PC-9 (cell line): ENCODE results near the gene CIART. TPM values are rescaled to one million over a fixed set of nuclear protein-coding genes. Genes with fewer than 3 reads are reported as not detected.

Experiments used
- BruUV-seq: library from RNA; stranded (reverse); fragments of 400-500 nt; replicated peaks from 2 replicates; lab custom pipeline; 2021; lab: Mats Ljungman, UMichigan
- CTCF ChIA-PET: fragments of 300-600 bp; sonication (Branson Sonifier 250); formaldehyde crosslinking; loops from one replicate; lab custom pipeline; 2022; ENCODE audit warnings: antibody characterized with exemption; lab: Charles Lee
- POLR2A ChIA-PET: fragments of 300-600 bp; sonication (Branson Sonifier 250); formaldehyde crosslinking; loops from one replicate; lab custom pipeline; 2022; ENCODE audit warnings: antibody characterized with exemption; ENCODE audit not compliant: unreplicated experiment; lab: Charles Lee
- DNase-seq, 2 experiments: peaks; one replicate each; pipeline versions ENCODE4 v3.0.0 to v3.0.0-alpha.2; 2015 to 2022; ENCODE audit warnings: mixed read lengths in 1 of 2
- H2AFZ ChIP-seq: fragments of 200-600 bp; sonication (generic); 2 replicates; pipeline ENCODE4 v1.8.1; 2017; ENCODE audit warnings: antibody characterized with exemption
- H3F3A ChIP-seq: fragments of 200-600 bp; sonication (generic); 2 replicates; pipeline ENCODE4 v1.8.1; 2017; ENCODE audit warnings: antibody characterized with exemption, mild to moderate bottlenecking, low read depth; ENCODE audit not compliant: insufficient read depth
- H3K27ac ChIP-seq: fragments of 200-600 bp; sonication (generic); 2 replicates; pipeline ENCODE4 v1.6.1; 2016; ENCODE audit warnings: mixed run types
- H3K27me3 ChIP-seq: fragments of 200-600 bp; sonication (generic); 2 replicates; pipeline ENCODE4 v1.6.1; 2016; ENCODE audit warnings: low read depth, mixed run types; ENCODE audit not compliant: insufficient read depth
- H3K36me3 ChIP-seq: fragments of 200-600 bp; sonication (generic); 2 replicates; pipeline ENCODE4 v1.6.1; 2016; ENCODE audit warnings: low read depth, mixed run types
- H3K4me1 ChIP-seq: fragments of 200-600 bp; sonication (generic); replicated peaks from 2 replicates; pipeline ENCODE4 v1.6.1; 2016; ENCODE audit warnings: mixed run types; ENCODE audit not compliant: insufficient read depth
- H3K4me2 ChIP-seq: fragments of 200-600 bp; sonication (generic); 2 replicates; pipeline ENCODE4 v1.6.1; 2017; ENCODE audit warnings: mixed run types
- H3K4me3 ChIP-seq: fragments of 200-600 bp; sonication (generic); 2 replicates; pipeline ENCODE4 v1.6.1; 2016; ENCODE audit warnings: mixed run types
- H3K79me2 ChIP-seq: fragments of 200-600 bp; sonication (generic); 2 replicates; pipeline ENCODE4 v1.6.1; 2017; ENCODE audit warnings: low read depth, mixed run types
- H3K9me2 ChIP-seq: fragments of 200-600 bp; sonication (generic); 2 replicates; pipeline ENCODE4 v1.8.1; 2017; ENCODE audit warnings: mild to moderate bottlenecking; ENCODE audit not compliant: insufficient read depth
- H3K9me3 ChIP-seq: fragments of 200-600 bp; sonication (generic); 2 replicates; pipeline ENCODE4 v1.8.1; 2016; ENCODE audit warnings: low read depth; ENCODE audit not compliant: insufficient read depth
- H4K20me1 ChIP-seq: fragments of 200-600 bp; sonication (generic); 2 replicates; pipeline ENCODE4 v1.8.1; 2017; ENCODE audit not compliant: insufficient read depth
- EZH2 ChIP-seq: fragments of 200-600 bp; sonication (generic); IDR thresholded peaks from 2 replicates; pipeline ENCODE4 v1.8.0; 2017; ENCODE audit warnings: antibody characterized with exemption, low read depth
- intact Hi-C: fragments of 100-400 bp; cut with micrococcal nuclease; formaldehyde crosslinking; loops from one replicate; pipeline ENCODE4 v1.10.0; 2022; ENCODE audit not compliant: unreplicated experiment
- total RNA-seq: library from RNA; stranded (reverse); gene quantifications from 2 replicates; pipeline ENCODE4 v1.2.3, GENCODE V29; 2021
- TF ChIP-seq, protein P1 (sequence below): fragments of 200-600 bp; sonication (generic); conservative IDR thresholded peaks from 2 replicates; pipeline ENCODE4 v1.6.1; 2017; ENCODE audit warnings: mixed run types, antibody characterized with exemption, mild to moderate bottlenecking, moderate library complexity

CIART gene
- total RNA-seq, 1 experiment from 2014 or later: 16.6 TPM

DNA sequence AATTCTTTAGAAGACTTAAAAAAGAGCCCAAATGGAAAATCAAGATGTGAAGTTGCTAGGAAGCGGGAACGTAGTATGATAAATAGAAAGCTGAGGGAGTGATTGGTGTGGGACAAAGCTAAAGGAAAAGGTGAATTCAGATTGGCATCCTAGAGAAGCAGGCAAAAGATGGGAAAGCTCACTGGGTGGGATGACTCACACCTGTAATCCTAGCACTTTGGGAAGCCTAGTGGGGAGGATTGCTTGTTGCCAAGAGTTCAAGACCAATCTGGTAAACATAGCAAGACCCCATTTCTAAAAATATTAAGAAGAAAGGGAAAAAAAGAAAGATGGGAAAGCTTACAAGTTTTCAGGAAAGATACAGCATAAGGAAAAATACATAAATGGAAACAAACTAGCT, 13.1 kb downstream of the CIART start:
- CTCF ChIA-PET: no interaction called here

DNA sequence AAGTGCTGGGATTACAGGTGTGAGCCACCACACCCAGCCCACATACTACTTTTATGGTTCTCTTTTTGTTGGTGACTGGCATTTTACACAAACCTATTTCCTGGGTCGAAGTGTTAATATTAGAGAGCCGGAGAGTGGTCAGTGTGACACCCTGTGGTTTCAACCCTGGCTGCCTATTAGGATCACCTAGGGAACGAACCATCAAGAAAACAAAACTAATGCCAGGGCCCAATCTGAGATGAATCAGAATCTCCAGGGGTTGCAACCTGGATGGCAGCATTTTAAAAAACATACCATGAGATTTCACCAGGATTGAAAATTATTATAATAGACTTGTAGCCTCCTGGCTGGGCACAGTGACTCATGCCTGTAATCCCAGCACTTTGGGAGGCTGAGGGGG, 17.4 kb downstream of the CIART start:
- peaks cover 40% of the 10 kb centered on the region for H3K36me3 ChIP-seq
- CTCF ChIA-PET: no interaction called here
- no peaks in the 10 kb centered on the region for H3K27me3 ChIP-seq
- intact Hi-C loops: no loop called here
- no peak overlapping the region for H3K4me3 ChIP-seq
- no peak for TF ChIP-seq EZH2
- TF ChIP-seq, protein P1, sequence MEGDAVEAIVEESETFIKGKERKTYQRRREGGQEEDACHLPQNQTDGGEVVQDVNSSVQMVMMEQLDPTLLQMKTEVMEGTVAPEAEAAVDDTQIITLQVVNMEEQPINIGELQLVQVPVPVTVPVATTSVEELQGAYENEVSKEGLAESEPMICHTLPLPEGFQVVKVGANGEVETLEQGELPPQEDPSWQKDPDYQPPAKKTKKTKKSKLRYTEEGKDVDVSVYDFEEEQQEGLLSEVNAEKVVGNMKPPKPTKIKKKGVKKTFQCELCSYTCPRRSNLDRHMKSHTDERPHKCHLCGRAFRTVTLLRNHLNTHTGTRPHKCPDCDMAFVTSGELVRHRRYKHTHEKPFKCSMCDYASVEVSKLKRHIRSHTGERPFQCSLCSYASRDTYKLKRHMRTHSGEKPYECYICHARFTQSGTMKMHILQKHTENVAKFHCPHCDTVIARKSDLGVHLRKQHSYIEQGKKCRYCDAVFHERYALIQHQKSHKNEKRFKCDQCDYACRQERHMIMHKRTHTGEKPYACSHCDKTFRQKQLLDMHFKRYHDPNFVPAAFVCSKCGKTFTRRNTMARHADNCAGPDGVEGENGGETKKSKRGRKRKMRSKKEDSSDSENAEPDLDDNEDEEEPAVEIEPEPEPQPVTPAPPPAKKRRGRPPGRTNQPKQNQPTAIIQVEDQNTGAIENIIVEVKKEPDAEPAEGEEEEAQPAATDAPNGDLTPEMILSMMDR: no peak
- H3K9me3 ChIP-seq: no peaks in the 10 kb centered on the region
- POLR2A ChIA-PET: no interaction called here
- H3K4me1 ChIP-seq: peaks cover 7% of the 10 kb centered on the region; the same call in 1 of the 2 replicates
- H3K9me2 ChIP-seq: no peaks in the 10 kb centered on the region
- H3K4me2 ChIP-seq: no peak overlapping the region
- DNase-seq: no peak
- no peaks in the 10 kb centered on the region; the same call in 1 of the 2 replicates for H4K20me1 ChIP-seq
- H3K27ac ChIP-seq: no peak overlapping the region
- H3K79me2 ChIP-seq: peaks cover 27% of the 10 kb centered on the region
- H3F3A ChIP-seq: no peaks in the 10 kb centered on the region; the same call in 1 of the 2 replicates
- no peak overlapping the region for H2AFZ ChIP-seq
- no TSS peak for BruUV-seq

More for the DNA sequence above, 13.1 kb downstream of the CIART start:
- no TSS peak for BruUV-seq
- H3K27ac ChIP-seq: no peak overlapping the region
- peaks cover 7% of the 10 kb centered on the region; the same call in 1 of the 2 replicates for H3F3A ChIP-seq
- peaks cover 15% of the 10 kb centered on the region for H3K4me1 ChIP-seq
- peak overlapping the region; percentile 89; the same call in 1 of the 2 replicates for H3K4me2 ChIP-seq
- no peak overlapping the region for H2AFZ ChIP-seq
- intact Hi-C loops: no loop called here
- no peak for DNase-seq
- peaks cover 28% of the 10 kb centered on the region for H3K36me3 ChIP-seq
- no peaks in the 10 kb centered on the region for H3K27me3 ChIP-seq
- H3K4me3 ChIP-seq: no peak overlapping the region
- POLR2A ChIA-PET: interaction anchor here (0.7 kb wide), 1 partner anchor 68 kb away, joined by 6 read pairs; the partner anchor contains the start of gene RPRD2
- no peaks in the 10 kb centered on the region for H3K9me2 ChIP-seq
- no peaks in the 10 kb centered on the region; the same call in 1 of the 2 replicates for H4K20me1 ChIP-seq
- peaks cover 37% of the 10 kb centered on the region for H3K79me2 ChIP-seq
- TF ChIP-seq, protein P1: no peak
- TF ChIP-seq EZH2: no peak
- no peaks in the 10 kb centered on the region for H3K9me3 ChIP-seq

DNA sequence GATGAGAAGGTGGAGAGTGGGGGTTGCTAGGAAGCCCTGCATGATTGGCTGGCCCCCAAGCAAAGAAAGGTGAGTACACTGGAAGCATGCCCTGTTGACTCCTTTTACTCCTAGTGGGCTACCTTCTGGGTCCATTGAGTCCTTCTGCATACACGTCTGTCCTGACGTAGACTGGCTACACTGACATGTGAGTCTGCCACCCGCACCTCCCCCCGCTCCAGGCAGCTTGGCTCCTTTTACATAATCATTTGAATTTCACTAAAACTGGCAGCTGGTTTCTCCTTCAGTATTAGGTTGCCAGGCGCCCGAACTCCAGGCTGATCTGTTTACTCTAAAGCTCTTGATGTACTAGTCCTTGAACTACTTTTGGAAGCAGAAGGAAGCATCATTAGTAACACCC, 20.0 kb downstream of the CIART start:
- Histone ChIP-seq H4K20me1 (no peaks in the 10 kb centered on the region; the same call in 1 of the 2 replicates), H3F3A (no peaks in the 10 kb centered on the region; the same call in 1 of the 2 replicates), H3K9me3 (no peaks in the 10 kb centered on the region), H3K27ac (no peak overlapping the region), H3K79me2 (0 out of 2 replicates have a peak, but pooled peaks cover 4% of the 10 kb centered on the region), H3K36me3 (peaks cover 25% of the 10 kb centered on the region; the same call in 1 of the 2 replicates), H3K4me2 (no peak overlapping the region), H3K4me3 (no peak overlapping the region), H3K27me3 (no peaks in the 10 kb centered on the region), H2AFZ (no peak overlapping the region), H3K4me1 (no peaks in the 10 kb centered on the region), H3K9me2 (no peaks in the 10 kb centered on the region)
- ChIA-PET CTCF (no interaction called here), POLR2A (interaction anchor here (0.6 kb wide), 1 partner anchor 14 kb away, joined by 7 read pairs; no protein-coding TSS in a partner anchor)
- no peak for TF ChIP-seq EZH2
- DNase-seq: no peak
- intact Hi-C loops: no loop called here
- BruUV-seq: no TSS peak
